ENCODE data around the gene KCNJ1.

DNA sequence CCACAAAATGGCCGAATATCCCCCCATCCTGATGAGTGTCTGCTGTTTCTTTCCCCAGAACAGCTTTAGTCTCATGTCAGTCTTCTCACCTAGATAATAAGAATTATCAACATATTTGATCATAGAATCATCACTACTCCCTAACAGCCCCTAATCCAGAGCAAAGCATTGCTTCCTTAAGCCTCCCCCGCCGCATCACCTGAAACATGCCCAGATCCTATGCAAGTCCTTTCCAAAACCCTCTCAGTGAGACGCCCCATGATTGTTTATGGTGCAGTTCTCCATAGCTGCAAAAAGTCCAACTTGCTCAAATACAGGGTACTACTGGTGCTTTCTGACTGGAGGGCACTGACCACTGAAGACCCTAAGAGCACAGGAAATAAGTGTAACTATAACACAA lies 20.1 kb downstream of the KCNJ1 start:
- TF ChIP-seq, protein P1, sequence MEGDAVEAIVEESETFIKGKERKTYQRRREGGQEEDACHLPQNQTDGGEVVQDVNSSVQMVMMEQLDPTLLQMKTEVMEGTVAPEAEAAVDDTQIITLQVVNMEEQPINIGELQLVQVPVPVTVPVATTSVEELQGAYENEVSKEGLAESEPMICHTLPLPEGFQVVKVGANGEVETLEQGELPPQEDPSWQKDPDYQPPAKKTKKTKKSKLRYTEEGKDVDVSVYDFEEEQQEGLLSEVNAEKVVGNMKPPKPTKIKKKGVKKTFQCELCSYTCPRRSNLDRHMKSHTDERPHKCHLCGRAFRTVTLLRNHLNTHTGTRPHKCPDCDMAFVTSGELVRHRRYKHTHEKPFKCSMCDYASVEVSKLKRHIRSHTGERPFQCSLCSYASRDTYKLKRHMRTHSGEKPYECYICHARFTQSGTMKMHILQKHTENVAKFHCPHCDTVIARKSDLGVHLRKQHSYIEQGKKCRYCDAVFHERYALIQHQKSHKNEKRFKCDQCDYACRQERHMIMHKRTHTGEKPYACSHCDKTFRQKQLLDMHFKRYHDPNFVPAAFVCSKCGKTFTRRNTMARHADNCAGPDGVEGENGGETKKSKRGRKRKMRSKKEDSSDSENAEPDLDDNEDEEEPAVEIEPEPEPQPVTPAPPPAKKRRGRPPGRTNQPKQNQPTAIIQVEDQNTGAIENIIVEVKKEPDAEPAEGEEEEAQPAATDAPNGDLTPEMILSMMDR (IDR thresholded peaks at IDR 0.05) = no peak
- TF ChIP-seq POLR2A (IDR thresholded peaks at IDR 0.05) = no peak

Data from lower leg skin (tissue), 3 donors.